ENCODE measurements around the gene SLC4A4.

DNA sequence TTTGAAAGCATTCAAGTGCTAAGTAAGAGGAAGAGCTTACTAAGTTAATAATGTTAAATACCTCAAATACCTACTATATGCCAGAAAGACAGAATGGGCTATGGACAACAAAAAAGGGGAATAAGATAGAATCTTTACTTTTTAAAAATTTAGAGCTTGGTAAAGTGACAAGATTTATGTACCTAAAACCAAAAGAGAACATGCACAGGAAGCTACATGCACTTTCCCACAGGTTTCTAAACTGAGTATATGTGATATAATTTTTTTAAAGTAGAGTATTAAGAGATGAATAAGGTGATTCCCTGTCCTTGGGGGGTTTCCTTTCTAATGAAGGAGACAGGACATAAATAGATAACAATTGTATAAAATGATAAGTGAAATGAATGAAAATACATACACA lies 30.7 kb downstream of the SLC4A4 start:
- TF ChIP-seq, protein P1, sequence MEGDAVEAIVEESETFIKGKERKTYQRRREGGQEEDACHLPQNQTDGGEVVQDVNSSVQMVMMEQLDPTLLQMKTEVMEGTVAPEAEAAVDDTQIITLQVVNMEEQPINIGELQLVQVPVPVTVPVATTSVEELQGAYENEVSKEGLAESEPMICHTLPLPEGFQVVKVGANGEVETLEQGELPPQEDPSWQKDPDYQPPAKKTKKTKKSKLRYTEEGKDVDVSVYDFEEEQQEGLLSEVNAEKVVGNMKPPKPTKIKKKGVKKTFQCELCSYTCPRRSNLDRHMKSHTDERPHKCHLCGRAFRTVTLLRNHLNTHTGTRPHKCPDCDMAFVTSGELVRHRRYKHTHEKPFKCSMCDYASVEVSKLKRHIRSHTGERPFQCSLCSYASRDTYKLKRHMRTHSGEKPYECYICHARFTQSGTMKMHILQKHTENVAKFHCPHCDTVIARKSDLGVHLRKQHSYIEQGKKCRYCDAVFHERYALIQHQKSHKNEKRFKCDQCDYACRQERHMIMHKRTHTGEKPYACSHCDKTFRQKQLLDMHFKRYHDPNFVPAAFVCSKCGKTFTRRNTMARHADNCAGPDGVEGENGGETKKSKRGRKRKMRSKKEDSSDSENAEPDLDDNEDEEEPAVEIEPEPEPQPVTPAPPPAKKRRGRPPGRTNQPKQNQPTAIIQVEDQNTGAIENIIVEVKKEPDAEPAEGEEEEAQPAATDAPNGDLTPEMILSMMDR (IDR thresholded peaks at IDR 0.05; ENCODE audit: low read depth, low read length), result no peak
- TF ChIP-seq POLR2A (IDR thresholded peaks at IDR 0.05; ENCODE audit: extremely low read depth, insufficient read length), result no peak
- TF ChIP-seq, protein P2, sequence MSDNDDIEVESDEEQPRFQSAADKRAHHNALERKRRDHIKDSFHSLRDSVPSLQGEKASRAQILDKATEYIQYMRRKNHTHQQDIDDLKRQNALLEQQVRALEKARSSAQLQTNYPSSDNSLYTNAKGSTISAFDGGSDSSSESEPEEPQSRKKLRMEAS (IDR thresholded peaks at IDR 0.05; ENCODE audit: low read depth, low read length), result no peak
